Stimulated activated CD4-positive, alpha-beta T cell treated with anti-CD3 and anti-CD28 coated beads, TNF-alpha, amount 100 ng/mL, for 4 hours (primary cell): ENCODE data around the gene WIPI1.
"Not testable (repeated sequence)": the region's sequence is repeated elsewhere in the genome, so short reads cannot be mapped to it uniquely, and the experiment has no call there.

Experiments used
- DNase-seq, 3 experiments: peaks; one replicate each; pipeline ENCODE4 v3.0.0-alpha.2; 2020; ENCODE audit warnings: low read depth in 3 of 3

Gene WIPI1, protein sequence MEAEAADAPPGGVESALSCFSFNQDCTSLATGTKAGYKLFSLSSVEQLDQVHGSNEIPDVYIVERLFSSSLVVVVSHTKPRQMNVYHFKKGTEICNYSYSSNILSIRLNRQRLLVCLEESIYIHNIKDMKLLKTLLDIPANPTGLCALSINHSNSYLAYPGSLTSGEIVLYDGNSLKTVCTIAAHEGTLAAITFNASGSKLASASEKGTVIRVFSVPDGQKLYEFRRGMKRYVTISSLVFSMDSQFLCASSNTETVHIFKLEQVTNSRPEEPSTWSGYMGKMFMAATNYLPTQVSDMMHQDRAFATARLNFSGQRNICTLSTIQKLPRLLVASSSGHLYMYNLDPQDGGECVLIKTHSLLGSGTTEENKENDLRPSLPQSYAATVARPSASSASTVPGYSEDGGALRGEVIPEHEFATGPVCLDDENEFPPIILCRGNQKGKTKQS

DNA sequence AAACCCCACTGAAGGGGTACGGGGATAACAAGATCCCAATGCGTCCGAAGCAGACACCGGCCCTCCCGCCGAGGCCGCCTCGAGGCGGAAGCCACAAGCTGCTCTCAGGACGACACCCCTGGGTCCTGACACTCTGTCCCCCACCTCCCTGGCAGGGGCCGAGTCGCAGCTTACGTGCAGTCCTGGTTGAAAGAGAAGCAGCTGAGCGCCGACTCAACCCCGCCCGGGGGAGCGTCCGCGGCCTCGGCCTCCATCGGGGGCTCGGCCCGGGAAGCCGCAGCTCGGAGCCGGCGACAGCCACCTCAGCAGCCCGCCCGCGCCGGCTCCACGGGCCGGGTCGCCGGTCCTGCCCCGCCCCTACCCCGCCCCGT, at the start of gene WIPI1:
WIPI1 (minus strand) TSS at position 329 of the 371 bp plus-strand sequence; CDS start at position 254, 75 bp downstream.
- peak in 1 of 3 experiments; percentile 39 for DNase-seq

DNA sequence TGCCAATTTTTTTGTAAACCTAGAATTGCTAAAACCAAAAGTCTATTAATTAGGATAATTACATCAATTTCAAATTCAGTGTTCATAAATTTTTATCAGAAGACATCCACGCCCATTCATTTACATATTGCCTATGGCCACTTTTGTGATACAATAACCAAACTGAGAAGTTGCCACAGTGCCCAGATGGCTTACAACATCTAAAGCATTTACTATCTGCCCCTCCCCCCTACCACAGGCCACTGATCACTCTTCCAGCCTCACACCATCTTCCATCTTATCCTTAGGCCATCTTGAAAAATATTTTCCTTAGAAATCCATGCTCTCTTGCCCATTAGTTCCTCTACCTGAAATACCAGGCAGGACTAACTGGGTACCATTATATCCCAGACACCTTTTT, 48.7 kb upstream of the WIPI1 start:
- no peak for DNase-seq

DNA sequence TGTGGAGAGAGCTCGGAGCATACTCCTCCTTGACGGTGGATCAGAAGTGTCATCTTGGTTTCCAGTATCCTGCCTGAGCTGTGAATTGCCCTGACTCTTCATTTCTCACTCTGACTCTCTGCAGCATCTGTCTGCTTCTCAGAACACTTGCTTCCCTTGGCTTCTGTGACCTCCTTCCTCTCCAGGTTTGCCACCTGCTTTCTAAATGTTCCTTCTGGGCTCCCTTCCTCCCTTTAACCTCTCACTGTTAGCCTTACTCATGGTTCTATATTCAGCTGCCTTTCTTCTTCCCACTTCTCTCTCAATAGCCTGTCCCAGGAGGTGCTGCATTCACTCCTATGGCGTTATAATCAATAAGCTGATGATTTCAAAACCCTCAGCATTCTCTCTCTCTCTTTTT, 43.8 kb upstream of the WIPI1 start:
- no peak for DNase-seq

DNA sequence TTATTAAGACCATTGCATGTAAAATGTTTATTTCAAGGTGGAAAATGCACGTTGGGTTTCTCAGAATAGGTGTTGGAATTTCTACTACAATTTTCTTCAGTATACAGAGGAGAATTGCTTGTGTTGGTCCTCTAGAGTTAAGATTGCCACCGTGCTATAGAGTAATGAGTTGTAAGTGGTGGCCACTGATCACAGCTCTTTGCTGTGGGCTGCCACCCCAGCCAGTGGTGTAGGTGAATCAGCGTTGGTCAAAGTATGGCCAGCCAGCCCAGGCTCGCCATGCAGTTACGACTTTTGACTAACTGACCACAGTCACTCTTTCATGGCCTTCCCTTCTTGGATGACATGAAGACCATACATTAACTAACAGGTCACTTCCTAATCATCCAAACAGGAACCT, 42.3 kb upstream of the WIPI1 start:
- no peak for DNase-seq

DNA sequence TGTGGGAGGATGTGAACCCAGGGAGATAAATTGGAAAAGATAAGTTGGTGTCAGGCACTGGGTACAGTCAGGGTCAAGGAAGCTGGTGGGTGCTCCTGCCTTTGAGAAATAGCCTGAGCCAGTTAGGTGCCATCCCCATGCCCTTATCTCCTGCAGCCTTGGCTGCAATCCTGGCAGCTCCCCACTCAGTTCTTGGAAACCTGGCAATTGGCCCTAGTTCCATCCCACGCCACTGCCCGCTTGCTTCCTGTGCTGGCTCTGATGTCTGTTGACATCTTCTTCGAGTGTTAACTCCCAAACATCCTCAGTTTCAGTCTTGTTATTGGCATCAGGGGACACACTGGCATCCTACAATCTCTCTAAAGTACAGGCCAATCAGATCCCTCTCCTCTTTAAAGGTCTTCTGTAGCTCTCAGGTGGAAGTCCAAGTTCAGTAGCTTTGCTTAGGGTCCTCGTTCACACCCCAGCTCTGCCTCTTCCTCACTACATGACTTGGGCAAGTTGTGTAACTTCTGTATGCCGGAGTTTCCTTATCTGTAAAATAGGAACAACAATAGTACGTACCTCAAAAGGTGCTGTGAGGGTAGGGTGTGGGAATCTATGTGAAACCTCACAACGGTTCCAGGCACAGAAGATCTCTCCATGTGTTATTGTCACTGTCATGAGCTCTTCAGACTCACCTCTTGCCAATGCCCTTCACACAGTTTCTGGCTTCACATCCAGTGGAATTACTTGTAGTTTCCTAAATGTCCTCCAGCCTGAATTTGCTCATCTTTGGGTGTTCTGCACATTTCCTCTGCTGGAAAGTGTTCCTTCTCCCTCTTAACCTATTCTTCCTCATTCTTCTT, 41.4 kb upstream of the WIPI1 start:
- no peak for DNase-seq

DNA sequence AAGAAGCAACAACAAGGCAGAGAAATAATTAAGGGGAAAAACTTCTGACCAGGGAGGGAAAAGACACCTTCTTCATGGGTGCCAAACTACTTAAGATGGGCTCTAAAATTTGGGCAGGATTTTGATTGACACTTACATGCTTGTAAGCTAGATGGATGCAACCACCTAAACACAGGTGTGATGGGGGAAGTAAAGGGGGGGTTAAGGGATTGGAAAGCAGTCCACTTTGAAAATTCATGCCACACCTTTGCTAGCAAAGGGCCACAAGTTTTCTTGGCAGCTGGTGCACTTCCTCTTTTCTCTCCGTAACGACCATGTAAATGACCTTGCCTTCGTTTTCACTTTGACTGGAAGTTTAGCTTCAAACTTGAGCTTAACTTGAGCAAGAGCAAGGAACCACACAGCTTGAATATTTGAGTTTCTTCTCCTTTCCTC, 40.6 kb upstream of the WIPI1 start:
- DNase-seq, result no peak

DNA sequence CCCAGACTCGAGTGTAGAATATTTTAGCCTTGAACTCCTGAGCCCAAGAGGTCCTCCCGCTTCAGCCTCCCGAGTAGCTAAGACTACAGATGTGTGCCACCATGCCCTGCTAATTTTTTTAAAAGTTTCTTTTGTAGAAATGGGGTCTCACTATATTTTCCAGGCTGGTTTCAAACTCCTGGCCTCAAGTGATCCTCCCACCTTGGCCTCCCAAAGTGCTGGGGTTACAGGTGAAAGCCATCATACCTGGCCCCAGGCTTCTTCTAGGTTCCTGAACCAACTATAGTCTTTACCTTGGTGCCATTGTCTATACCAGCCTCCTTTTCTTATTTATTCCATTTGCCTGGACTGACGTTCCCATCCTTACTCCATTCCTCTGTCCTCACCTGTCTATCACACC, 37.8 kb upstream of the WIPI1 start:
- no peak for DNase-seq

DNA sequence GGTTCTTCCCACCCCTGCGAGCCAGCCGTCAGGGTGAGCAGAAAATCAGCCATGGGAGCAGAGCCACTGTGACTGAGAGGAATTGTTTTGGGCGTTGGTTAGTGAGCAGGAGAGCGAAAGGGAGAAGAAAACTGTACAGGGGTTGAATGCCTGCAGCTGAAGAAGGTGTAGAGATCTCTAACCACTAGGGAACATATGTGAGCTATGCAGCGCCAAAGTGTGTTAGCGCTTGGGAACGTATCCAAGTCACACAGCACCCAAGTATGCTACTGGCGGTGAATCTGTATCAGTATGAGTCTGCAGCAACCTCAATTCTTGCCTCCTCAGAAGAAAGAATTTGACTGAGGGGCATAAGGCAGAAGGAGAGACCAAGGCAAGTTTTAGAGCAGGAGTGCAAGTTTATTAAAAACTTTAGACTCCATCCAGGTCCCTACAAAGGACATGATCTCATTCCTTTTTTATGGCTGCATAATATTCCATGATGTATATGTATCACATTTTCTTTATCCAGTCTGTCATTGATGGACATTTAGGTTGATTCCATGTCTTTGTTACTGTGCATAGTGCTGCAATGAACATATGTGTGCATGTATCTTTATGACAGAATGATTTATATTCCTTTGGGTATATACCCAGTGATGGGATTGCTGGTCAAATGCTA, 35.2 kb upstream of the WIPI1 start:
- DNase-seq, result not testable (repeated sequence)

DNA sequence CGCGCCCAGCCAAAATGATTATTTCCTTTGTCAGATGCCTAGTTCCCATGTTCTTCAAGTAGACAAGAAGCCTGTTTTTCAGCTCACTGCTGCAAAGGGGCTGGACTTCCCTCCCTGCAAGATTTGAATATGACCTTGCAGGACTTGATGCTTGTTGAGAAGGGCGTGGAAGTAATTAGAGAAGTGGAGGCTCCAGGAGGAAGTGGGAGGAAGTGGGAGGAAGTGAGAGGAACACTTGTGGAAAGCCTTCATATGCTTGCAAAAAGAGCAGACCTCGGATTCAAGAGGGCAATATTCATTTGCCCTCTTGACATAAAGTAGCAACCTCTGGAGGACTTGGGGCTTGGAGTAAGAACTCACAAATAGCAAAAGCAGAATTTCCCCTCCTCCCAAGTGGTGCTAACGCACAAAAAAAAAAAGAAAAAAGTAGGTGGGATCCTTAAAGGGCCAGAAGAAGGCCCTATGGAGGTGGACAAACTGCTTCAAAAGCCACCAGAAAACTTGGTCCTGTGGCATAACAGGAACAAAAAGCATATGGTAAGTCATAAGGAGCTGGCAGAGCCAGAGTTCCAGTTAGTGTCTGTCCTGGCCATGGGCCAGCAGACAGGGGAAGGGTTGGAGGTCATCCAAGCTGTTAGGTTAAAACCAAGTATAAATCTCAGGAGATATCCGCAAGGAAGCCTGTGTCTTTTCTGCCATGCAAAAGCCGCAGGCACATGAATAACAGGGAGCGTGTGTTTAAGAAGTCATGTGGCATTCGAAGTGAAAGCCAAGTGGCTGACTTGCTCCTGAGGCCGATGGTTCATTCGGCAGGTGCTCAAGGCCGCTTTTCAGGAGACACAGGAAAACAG, 34.3 kb upstream of the WIPI1 start:
- DNase-seq, result no peak

DNA sequence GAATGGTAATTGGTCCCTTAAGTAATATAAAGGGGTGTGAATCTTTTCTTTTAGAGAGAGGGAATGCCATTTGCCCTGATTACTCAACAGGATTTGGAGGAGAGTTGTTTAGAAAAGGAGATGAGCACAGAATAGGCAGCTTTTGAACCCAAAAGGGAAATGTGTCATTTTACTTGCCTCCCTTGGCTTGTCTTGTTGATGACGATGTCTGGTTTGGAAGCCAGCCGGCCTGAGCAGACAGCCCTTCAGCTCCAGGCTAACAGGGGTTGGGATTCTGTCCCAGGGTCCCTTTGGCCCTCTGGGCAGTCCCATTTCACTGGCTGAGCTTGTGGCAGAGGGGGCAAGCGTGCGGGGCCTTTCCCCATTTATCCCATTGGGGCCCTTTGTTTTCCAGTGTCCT, 32.6 kb upstream of the WIPI1 start:
- DNase-seq, result no peak

DNA sequence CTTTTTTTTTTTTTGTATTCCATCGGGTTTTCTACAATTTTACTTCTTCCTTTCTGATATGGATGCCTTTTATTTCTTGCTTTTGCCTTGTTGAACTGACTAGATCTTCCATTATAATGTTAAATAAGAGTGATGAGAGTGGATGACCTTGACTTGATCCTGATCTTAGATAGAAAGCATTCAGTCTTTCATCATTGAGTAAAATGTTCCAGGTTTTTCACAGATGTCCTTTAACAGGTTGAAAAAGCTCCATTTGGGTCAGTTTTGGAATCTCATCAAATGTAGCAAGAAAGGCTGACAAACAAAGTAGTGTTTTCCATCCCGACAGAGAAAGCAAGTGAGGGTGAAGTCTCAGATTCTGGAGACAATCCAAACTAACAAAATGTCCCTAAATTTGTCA, 27.2 kb upstream of the WIPI1 start:
- no peak for DNase-seq

DNA sequence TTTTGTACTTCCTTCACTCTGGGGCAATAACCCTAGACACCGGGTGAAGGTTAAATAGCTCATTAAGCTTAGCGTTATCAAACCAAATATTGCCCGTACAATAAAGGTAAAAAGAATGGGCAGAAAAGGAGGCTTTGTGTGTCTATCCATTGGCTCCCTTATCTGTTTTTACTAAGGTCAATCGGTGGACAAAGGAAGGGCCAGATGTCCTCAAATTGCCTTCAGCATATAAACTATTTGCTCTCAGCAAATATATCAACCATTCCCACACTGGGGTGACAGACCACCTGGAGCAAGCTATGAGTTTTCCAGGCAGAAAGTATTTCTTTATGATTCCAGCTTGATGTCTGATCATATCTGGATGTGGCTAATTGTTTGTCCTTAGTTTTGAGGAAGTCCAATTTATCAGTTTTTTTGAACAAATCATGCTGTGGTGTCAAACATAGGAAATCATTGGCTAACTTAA, 25.3 kb upstream of the WIPI1 start:
- DNase-seq, result no peak

DNA sequence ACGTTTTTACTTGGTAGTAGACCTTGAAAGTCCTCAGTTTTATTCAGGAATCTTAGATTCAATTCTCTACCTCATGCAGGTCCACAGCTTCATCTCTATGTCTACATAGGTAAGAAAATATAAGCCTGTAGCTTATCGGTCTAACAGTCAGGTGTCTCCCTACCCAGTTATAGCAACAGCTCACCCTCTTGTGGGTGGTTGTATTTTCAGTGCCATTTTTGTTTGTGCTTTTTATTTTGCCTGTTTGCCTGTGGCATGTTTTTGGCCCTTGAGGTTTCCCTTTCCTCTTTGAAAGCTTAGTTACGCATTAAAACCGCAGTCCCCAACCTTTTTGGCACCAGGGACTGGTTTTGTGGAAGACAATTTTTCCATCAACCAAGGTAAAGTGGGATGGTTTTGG, 23.6 kb upstream of the WIPI1 start:
- DNase-seq, result no peak

DNA sequence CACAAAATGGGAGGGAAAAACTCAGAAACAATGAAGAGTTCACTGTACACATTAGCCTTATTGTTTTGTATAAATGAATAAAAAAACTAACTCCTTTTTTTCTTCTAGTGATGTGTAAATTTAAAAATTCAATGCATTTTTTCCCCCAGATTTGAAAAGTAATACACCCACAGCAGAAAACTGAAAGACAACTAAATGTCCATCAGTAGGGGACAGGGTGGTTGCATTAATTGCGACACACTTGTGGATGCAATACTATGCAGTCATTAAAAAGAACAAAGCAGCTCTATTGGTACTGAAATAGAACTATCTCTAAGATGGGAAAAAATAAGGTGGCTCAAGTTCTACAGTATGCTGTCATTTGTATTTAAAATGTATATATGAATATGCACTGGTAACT, 13.7 kb upstream of the WIPI1 start:
- no peak for DNase-seq

DNA sequence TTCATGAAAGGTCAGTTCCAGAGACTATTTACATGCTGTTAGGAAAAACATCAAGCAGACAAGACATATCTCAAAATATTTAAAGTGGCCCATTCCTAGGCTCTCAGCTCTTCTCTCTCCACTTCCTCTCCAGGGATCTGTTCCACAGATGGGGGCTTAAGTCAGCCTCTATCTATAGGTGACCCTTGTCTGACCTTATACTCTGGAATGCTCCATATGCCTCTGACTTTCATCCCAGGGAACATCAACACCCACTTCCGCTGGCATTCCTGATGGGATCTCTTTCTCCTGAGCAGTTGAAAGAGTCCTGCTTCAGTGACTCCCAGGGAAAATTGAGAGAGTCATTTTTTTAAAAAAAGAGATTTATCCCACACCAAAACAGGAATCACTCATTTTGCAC, 11.5 kb upstream of the WIPI1 start:
- no peak for DNase-seq

DNA sequence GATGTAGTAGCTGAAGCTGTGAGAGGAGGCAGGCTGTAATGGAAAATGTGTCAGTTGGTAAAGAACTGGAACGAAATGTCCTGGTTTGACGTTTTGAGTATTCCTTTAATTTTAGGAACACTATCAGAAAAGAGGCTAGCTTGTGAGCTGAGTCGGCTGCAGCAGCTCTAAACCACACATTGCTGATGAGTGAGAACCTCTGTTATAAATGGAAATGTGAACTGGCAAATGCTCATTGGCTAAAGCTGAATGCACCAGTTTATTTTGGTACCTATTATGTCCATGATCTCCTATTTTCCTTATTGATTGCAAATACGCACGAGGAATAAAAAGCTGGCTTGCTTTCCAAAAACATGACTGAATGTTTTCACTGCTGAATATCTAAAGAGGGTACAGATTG, 11.0 kb upstream of the WIPI1 start:
- no peak for DNase-seq

DNA sequence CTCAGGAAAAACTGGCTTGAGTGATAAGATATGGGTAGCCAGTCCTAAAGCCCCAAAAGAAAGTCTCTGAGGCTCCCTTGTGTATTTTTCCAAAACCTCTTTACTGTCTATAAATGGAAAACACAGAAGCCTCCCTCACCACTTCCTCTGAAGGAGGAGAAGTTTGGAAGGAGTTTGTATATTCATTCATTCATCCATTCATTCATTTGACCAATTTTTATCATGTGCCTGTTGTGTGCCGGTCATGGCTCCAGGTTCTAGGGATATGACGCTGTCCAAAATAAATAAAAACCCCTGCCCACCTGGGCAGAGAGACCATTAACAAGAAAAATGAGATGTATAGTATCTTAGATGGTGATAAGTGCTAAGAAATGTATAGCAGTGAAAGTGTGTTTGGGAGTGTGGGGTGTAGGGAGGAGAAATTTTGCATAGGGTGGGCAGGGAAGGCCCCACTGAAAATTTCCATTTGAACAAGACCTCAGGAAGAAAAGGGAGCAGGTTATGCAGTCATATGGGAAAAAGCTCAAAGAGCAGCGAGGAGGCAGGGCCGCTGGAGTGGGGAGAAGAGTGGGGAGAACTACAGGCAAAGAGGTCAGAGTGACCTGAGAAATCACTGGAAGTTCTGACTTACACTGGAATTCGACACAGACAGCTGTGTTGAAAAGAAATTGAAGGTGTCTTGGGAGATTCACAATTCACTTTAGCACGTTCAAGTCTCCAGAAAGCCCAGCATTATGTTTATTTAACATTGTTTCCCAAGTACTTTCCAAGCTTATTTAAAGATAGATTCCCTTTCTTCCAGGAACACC, 6.1 kb upstream of the WIPI1 start:
- DNase-seq, result no peak

DNA sequence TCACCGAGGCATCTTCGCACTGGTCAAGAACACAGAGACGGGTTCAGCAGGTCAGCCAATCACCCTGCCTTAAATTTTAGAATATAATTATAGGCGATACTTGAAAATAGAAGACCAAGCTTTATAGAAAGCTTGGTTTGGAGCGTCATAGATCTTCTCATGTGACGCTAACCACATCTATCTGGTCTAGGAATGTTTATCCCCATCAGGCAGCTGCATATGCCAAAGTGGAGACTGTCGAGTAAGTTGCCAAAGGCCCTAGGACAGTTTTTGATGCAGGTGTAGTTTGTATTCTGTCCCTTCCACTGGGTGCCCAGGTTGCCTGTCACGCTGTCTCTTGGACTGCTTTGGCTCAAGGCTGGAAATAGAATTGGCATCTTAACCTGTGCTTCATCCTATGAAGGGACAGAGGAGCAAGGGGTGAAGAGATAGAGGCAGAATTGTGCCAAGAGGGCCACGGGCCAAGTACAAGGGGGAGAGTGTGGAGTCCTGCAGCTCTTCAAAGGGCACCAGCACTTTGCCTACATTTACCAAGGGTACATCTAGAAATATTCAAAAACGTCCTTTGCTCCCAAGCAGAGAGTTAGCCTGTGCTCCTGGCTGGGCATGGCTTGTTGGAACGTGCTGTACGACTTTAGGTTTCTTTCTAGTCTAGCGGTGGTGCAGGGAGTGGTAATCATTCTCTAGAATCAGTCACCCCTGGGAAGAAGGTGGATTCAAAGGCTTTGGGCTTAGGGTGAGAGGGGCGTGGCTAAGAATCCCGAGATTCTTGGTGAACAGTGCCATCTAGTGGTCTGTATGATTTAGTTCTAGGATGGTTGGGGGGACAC, 5.3 kb upstream of the WIPI1 start:
- DNase-seq, result peak; percentile 35 to 55 (median 38)

DNA sequence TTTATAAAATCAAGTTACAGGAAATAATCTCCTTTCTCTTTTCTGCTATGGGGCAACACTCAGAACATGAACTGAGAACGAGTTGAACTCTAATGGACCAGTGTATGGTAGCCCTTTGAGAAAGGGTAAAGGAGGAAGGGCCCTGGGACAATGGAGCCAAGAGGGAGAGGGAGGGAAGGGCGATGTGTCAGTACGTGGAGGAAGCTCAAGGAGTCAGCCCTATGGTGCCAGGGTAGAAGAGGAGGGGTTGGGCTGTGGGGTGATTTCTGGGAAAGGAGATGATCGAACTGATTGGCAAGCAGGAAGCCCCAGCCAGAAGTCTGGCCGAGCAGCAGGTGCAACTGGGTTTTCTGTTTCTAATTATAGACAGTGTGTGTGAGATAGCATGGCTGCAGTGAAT, 4.3 kb upstream of the WIPI1 start:
- peak in 1 of 3 experiments; percentile 18 for DNase-seq

DNA sequence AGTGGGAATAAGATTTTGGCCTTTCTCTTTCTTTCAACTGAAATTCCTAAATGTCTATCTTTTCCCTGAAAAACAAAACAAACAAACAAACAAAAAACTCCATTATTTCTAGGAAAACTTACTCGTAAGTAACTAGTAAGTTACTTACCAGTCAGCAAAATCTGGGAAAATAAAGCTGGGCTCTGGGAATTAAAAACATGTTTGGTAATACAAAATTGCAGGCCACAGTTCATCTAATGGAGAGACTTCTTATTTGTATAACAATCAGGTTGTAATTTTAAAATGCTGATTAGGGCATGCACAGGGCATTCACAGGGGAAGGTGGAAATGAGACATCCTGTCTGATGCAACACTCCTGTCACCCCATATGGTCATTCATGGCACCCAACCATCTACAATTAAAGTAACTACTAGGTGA, 3.8 kb upstream of the WIPI1 start:
- DNase-seq, result no peak
